DMS114 treated with DMSO at 0.1 percent for 48 hours (cell line): Measurements from ENCODE around the gene SRPK3.

ENCODE experiments used
- DNase-seq: peaks from one replicate; lab custom pipeline; 2025; ENCODE audit not compliant: unreplicated experiment; lab: John Stamatoyannopoulos, UW

The SRPK3 gene

DNA sequence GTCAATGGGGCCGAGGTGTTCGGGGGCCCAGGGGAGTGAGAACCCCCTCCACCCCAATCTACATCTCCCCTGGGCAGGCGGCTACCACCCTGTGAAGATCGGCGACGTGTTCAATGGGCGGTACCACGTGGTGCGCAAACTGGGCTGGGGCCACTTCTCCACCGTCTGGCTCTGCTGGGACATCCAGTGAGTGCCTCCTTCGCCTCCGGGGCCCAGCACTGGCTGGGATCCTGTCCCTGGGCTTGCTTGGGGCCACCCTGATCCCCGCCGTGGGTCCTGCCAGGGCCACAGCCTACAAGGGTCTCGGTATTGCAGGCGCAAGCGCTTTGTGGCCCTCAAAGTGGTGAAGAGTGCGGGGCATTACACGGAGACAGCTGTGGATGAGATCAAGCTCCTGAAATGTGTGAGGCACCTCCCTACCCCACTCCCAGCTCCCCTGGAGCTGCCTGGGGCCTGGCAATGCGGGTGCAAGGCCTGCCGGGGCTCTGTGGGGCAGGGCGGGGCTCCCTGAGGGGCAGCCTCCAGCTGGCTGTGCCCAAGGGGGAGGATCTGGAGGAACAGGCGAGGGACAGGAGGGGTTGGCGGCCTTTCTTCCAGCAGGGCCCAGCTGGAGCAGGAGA, 697 bp downstream of the SRPK3 start:
- no peak for DNase-seq

DNA sequence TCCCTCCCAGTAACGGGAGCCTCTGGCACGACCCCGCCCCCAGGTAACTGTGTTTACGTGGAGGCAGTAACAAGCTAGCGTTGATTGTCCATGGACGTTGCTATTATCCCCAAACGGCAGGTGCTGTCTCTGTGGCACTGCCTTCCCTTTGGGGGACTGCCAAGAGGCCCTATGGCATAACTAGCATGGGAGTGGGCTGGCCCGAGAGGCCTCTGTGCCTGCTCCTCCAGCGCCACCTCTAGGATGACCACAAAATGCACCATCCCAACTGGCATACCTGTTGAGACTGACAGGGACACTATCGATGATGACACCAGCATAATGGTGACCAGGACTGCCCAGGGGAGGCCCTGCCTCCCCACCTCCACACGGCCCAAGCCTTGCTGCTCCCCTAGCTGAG, 1.5 kb downstream of the SRPK3 start:
- no peak for DNase-seq

DNA sequence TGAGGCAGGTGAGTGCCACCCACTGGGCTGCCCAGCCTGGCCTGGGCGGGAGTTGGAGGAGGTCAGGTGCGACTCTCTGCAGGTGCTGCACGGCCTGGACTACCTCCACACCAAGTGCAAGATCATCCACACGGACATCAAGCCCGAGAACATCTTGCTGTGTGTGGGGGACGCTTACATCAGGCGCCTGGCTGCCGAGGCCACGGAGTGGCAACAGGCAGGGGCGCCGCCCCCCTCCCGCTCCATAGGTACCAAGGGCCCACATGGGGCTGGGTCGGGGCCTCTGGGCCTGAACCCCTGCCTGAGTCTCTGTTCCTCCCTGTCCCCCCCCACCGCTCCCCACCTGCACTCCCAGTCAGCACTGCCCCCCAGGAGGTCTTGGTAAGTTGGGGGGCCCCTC, 2.0 kb downstream of the SRPK3 start:
- no peak for DNase-seq

DNA sequence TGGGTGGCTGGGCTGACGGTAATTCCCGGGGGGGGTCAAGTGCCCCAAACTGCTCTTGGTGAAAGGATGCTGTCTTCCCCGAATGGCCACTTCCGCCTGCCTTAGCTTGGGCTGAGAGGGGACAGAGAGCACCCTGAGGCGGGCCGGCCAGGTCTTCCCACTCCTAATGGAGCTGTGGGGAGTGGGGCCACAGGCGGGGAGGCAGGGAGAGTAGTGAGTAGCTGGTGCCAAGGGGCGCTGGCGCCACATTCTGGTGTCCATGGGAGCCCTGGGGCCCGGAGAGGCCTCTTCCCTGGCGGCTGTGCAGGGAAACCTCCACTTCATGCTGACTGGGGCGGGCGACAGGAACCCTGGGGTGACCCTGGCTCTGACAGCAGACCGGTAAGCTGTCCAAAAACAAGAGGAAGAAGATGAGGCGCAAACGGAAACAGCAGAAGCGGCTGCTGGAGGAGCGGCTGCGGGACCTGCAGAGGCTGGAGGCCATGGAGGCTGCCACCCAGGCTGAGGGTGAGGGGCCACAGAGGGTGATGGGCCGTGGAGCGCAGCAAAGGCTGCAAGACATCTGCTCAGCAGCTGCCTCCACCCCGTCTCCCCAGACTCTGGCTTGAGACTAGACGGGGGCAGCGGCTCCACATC, 2.7 kb downstream of the SRPK3 start:
- no peak for DNase-seq

DNA sequence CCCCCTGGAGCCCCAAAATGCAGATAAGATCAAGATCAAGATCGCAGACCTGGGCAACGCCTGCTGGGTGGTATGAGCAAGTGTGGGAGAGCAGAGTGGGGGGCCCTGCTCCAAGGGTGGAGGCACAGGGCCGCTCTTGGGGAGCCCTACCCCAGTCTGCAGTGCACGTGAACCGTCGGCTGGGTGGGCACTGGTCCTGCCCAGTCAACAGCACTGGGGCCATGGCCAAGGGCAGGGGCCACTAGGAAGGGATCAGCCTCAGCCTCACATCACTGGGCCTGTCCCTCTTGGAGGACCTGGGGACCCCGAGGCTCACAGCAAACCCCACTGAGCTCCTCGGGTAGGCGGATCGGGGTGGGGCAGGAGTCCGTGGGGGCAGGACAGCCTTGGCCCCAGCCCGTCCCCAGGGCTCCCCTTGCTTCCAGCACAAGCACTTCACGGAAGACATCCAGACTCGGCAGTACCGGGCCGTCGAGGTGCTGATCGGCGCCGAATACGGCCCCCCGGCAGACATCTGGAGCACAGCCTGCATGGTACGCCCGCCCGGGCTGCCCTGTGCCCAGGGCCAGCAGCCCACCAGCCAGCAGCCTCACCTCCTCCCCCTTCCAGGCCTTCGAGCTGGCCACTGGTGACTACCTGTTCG, 3.6 kb downstream of the SRPK3 start:
- DNase-seq = no peak

DNA sequence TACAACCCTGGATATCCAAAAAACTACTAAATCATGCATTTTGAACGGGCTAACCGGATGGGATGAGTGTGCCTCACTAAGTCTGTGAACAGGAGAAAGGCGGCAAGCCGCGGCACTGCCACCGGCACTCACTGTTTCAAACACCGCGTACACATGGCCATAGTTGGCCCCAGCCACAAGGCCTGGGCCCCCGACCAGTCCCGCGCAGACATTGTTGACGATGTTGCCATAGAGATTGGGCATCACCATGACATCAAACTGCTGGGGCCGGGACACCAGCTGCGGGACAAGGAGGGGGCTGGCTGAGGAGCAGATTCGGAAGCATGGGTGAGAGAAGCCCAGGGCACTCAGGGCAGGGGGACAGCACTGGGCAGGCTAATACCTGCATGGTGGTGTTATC, 5.8 kb downstream of the SRPK3 start:
- DNase-seq = no peak

DNA sequence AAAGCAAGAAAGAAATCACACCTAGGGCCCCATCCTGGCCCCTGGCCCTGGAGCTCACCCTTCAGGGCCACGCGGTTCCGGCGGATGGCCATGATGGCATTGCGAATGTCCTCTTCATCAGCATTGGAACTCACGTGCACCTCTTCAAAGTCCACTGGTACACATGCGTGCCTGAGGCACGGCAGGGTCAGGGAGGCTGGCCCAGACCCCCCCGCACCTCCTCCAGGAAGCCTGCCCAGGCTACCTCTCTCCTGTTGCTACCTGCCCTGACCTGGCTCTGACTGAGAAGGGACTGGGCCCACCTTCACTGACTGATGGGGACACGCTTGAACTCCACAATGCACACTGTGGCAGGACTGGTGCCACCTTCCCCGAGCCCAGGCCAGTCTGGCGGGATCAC, 8.8 kb downstream of the SRPK3 start:
- no peak for DNase-seq

DNA sequence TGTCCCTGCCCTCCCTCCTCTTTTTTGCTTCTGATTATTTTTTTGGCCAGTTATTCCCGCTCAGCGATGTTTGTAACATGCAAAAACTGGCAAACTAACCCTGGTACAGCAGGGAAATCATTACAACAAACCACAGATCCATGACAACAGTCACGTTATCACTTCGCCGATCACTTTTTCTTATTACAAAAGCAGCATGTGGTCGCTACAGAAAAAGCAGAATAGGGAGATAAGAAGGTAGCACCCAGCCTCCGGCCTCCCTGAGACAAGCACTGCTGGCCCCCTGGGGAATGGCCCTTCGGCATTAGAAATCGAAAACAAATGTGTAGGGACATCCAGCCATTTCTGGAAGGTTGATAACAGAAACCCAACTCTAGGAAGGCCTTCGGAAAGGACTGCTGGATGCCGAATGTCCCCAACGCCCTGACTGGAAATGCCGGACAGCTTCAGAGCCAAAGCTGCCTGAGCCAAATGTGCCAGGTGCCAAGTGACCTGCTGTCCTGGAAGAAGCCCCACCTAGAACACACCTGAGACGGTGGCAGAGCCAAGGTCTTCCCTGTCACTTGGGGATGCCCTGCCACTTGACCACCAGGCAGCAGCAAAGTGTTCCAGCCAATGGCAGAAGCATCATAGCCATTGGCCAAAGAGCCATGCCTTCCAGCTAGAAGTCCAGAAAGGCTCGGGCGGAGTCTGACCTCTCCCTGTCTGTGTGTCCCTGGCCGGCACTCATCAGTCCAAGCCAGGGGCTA, 10.4 kb downstream of the SRPK3 start:
- no peak for DNase-seq

DNA sequence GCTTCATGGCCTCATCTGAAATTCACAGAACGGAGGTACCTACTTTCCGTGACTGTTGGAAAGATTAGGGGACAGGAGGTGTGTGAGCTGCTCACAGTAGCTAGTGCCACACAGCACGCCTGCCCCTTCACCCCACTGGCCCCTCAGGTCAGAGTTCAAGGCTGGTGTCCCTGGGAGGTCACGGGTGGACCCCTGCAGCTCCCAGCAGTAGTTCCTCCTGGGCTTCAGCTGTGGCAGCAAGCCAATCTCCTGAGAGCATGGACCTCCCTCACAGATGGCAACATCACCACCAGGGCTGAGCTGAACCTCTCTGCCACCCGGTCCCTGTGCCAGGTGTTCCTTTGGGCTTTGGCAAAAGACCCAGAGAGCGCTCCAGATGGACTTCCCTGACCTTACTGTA, 11.5 kb downstream of the SRPK3 start:
- no peak for DNase-seq

DNA sequence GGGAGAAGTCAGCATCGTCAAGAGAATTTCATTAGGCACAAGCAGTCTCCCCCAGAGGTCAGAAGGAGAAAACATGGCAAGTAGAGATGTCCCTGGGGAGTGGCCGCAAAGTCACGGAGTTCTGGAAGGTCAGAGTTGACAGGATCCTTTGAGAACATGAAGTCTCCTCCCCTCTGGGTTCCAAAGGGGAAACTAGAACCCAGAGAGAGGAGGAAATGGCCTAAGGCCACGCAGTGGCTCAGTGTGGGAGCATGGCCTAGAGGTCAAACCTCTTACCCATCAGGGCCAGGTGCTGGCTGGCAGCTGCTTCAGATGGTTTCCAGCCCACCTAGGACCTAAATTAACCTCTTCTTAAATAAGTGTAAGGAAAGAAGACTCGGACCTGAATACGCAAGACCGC, 12.4 kb downstream of the SRPK3 start:
- no peak for DNase-seq

DNA sequence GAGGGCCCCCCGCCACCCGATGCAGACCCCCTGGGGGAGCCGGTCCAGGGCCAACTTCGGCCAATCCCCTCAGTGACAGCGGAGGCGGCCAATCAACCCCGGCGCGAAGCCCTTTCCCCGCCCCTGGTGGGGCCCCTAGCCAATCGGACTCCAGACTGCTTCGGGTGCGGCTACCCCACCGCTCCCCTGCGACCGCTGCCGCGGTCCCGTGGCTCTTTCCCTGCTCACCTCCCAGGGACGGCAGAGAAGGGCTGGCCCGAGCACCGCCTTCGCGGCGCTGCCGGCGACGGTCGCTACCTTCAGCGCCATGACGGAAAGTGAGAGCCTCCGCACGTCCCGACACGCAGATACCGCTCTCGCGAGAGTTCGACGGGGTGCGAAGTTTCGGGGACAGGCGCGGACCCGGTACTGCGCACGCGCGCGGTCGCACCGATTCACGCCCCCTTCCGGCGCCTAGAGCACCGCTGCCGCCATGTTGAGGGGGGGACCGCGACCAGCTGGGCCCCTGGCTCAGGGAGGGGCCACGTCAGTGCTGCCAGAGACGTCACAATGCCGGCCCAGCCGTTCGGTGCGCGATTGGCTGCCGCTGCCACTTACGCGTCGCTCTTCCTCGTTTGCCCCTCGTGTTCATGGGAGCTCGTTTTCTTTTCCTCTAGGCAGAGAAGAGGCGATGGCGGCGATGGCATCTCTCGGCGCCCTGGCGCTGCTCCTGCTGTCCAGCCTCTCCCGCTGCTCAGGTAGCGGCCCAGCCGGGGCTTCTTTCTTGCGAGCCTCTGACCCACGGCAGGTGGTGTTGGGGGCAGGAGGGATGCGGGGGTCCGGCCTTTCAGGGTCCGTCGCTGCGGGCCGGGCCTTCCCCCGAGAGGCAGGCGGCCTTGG, 13.4 kb downstream of the SRPK3 start, which contains the start of the genes IDH3G and SSR4:
TSS of gene IDH3G (minus strand) at position 358 of the 879 bp plus-strand sequence. CDS start at position 309, 49 bp downstream.
TSS of gene SSR4 (plus strand) at position 651 of the 879 bp plus-strand sequence. CDS start at position 671, 20 bp downstream.
- peak; percentile 79 for DNase-seq

DNA sequence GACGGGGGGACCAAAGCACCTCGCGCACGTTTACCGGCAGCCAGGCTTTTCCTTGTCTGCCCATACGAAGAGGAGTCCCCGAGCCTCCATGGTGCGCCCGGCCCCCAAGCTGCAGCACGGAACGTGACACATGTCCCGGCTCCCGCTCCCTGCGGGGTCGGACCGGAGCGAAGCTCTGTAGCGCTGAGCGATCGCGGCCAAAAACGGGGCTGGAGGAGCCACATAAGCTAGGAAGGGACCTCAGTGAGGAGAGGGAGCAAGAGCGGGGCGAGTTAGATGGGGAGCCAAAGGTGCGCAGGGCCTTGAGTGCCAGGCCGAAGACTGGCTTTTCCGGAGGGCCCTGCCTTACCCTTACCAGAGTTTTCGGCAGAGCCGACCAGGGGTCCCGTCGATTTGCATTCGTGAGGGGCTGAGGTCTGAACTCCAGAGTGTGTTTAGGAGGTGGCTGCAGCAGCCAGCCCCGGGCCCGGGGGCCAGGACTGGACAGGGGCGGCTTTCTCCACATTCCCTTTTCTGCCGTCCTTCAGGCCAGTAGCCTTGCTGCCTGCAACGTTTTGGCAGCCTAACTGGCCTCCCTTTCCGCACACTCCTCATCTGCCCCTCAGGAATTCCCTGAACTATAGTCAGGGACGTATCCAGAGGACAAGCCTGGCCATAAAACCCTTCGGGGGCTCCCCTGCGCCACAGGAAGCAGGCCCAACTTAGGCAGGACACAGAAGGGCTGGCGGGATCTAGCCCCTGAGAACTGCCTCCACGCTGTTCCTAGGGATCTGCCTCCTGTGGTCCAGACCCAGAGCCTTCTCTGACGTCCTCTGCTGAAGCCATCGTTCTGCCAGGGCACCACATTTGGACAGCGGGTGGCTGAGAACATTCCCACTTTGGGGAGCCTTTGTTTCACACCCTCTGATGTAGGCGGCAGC, 14.3 kb downstream of the SRPK3 start:
- DNase-seq = no peak

DNA sequence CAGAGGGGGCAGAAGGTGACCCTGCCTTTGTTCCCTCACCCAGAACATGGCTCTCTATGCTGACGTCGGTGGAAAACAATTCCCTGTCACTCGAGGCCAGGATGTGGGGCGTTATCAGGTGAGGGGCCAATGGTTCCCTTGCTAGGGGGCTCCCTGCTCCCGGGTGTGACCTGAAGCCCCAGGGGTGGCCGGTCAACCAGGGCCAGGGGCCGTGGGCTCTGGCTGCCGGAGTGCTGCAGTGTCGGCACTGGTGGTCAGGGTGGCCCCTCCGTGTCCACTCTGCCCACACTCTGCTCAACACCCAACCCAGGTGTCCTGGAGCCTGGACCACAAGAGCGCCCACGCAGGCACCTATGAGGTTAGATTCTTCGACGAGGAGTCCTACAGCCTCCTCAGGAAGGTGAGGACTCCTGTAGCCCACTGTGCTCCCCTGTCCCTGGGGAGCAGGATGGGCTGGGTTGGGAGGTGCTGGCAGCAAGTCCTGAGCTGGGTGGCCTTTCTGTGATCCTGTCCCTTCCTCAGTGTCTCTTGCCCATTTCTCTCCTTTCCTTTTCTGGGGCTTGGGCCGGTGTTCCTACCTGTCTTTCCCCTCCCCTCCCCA, 16.7 kb downstream of the SRPK3 start:
- DNase-seq = no peak

DNA sequence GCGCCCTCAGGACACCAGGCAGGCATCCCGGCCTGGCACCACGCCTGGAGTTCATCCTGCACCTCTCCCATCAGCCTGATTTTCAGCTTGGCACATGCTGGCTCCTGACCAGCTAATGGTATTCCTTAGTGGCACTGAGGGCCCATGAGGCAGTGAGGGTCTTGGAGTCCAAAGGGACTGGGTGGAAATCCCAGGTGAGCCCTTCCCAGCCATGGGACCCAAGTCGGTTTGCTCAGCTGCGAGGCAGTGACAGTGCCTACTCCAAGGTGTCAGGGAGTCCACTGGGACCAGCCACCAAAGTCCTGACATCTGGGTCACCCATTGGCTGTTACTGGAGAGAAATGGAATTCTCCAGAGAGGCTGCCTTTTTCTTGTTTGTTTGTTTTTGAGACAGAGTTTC, 18.5 kb downstream of the SRPK3 start:
- no peak for DNase-seq

DNA sequence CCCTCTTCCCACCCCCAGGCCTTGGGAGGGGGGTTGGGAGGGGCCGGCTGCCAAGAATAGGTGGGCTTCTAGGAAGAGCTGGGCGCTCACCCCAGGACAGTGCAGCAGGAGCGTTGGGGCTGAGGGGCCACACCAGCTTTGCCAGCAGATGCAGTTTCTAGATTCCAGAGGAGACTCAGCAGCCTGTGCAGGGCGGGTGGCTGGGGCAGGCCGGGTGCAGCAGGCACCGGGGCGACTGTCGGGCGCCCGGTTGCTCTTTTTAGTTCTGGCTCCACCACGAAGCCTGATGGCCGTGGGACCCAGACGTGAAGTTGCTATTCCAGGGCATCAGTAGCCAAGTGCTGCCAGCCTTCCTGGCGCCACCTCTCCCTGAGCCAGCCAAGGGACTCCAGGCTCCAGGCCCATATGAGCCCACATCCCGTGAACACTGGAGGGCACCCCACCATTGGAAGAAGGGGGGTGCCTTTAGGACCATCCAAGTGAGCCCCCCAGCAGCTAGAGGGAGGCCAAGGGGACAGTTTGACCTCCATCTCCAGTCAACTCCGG, 19.4 kb downstream of the SRPK3 start:
- no peak for DNase-seq

DNA sequence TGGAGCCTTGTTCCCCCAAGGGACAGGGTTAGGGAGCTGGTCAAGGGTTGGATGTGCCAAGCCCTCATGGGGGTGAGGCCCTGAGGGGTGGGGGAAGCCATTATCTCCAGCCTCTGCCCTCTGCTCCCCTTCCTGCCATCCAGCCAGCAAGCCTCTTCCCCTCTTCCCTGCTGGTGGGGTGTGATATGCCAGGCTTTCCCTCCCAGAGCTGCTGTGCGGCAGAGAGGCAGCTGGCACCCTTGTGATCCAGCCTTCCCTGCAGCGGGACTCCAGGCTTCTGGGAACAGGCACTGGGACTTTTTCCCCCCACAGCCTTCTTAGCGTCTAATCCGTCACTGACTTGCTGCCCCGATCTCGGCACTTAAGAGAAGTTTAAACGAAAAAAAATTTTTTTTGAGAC, 19.9 kb downstream of the SRPK3 start:
- no peak for DNase-seq

DNA sequence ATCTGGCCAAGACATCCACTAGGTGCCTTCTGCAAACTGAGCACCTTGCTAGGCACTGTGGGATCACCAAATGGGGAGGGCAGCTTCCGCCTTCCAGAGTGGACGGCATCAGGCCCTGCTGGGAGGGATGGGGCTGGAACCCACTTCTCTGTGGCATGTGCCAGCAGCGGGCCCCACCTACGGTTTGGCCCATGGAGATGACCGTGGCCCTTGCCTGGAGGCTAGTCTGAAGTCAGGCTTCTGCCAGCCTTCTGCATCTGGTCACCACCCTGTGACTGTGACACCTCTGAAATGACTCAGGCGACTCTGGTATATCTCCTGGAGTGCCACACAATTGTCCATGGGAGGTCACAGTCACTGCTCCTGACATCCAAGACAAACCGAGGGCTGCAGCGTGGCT, 20.8 kb downstream of the SRPK3 start:
- DNase-seq = no peak

DNA sequence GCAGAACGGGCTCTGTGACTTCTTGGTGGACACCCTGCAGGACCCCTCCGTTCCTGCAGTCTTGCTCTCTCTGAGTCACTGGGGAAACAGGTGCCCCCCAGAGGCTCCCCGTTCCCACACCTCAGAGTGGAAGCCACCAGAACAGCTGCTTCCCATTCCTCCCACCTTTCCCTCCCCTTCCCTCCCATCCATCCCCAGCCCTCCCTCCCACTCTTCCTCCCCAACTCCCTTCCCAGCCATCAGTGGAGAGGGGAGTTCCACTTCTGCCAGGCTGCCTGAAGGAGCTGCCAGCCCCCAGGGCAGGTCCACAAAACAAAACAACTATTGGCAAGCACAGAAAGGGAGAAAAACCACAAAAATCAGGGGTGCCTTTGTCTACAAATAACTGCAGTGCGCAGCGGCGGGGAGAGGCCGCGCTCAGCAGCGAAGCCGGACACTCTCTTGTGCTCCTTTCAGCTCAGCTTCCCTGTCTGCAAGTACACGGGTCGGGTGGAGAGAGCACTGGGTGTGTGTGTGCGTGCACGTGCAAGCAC, 21.7 kb downstream of the SRPK3 start:
- no peak for DNase-seq
